Right renal cortex interstitium (tissue), 3 donors: ENCODE data around the gene NCEH1. TPM values are rescaled to one million over a fixed set of nuclear protein-coding genes. Genes with fewer than 3 reads are reported as not detected.
"Not testable (repeated sequence)": the region's sequence is repeated elsewhere in the genome, so short reads cannot be mapped to it uniquely, and the experiment has no call there.

ENCODE experiments used
- DNase-seq, 3 donors: peaks; one replicate each; pipeline ENCODE4 v3.0.0-alpha.2; 2013; ENCODE audit warnings: low read depth in 3 of 3, low spot score in 2 of 3
- polyA plus RNA-seq, 3 donors: library from polyadenylated mRNA; unstranded; fragments of 120-200 nt; gene quantifications; one replicate each; pipeline ENCODE4 v1.2.1, GENCODE V29; 2013; ENCODE audit not compliant: insufficient read length in 3 of 3

NCEH1 gene
- polyA plus RNA-seq, 3 donors, result 4.0 to 4.8 (median 4.3) TPM

DNA sequence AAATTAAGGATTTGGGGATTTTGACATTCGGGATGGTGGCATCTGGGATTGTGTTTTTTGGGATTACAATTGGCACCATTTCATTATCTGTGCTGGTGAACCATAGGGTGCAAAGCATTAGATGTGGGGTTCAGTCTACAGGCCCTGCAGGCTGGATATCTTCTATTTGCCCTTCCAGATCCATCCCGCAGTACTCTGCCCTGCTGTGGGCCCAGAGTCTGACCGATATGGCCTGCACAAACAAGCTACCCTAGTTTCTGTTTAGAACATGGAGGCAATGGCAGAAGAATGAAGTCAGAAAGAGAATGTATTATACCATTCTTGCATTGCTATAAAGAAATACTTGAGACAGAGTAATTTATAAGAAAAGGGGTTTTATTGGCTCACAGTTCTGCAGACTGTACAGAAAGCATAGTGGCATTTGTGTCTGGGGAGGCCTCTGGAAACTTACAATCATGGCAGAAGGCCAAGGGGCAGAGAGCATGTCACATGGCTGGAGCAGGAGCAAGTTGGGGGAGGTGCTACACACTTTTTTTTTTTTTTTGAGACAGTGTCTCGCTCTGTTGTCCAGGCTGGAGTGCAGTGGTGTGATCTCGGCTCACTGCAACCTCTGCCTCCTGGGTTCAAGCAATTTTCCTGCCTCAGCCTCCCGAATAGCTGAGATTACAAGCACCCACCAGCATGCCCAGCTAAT lies 93.7 kb downstream of the NCEH1 start:
- no peak for DNase-seq

DNA sequence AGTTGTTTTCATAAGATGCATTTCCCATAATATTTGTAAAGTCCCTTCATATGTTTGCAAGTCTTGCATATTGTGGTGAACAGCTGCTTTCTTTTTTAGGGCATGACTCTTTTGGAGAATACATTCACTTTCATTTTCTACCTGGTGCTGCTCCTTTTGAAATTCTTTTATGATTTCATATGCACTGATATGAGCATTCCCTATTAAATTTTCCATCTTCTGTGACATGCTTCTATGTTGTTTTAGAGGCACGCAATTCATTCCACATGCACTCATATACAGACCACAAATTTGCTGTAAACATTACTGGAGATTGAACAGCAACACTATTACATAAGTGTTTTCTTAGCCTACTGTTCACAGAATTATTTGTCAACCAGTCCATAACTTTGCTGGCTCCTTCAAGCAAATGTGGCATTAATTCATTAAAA lies 94.8 kb downstream of the NCEH1 start:
- no peak for DNase-seq

DNA sequence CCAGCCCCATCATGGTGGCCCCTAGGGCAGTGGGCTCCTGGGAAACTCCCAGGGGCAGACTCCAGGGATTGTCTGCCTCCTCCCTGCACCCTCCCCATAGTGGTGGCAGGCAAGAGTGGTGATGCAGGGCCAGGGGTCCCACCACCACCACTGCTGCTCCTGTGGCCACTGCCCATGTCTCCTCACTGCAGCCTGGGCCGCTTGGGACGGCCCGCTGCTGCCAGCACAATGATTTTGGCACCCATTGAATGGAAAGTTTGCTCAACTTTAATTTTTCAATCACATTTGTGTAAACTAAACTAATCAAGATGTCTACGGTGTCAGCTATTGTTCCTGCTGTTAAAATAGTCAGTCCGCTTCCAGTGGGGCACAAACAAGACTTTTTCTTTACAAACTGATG lies 95.6 kb downstream of the NCEH1 start:
- no peak for DNase-seq

DNA sequence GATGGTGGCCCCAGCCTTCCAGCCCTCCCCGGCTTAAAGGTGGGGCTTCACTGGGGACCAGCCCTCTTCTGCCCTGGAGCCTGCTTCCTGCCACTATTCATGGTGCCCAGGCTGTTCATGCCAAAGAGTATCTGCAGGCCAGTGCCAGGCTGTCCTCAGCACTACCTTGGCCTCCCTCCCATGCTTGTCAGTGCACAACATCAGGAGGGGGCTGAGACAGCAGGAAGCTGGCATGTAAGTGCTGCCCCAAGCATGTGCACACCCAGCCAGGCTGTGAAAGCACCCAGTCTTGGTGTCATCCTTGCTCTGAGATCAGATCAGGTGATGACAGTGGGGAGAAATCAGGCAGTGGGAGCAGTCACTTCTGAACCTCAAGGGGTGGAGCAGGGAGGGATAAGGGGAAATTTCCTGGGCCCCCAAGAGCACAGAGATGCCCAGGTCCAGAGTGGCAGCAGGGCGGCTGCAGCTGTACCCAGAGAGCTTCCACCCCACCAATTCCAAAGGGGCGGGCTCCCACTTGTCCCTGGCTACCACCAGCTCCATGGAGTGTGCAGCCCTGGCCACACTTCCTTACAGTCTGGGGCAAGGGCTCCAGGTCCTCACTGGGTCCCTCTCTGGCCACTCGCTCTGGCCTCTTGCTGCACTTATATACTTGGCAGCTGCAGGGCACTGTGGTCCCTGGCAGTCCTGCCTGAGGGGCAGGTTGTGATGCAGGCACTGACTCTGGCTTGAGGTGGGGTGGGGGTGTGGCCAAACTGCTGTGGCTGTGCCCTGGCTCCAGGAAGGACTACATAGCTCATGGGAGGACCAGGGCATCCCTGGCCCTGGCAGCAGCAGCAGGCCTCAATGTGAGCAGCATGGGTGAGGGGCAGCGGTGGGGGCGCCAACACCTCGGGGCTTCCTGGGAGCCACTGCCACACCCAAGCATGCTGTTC lies 96.3 kb downstream of the NCEH1 start:
- DNase-seq, result no peak

DNA sequence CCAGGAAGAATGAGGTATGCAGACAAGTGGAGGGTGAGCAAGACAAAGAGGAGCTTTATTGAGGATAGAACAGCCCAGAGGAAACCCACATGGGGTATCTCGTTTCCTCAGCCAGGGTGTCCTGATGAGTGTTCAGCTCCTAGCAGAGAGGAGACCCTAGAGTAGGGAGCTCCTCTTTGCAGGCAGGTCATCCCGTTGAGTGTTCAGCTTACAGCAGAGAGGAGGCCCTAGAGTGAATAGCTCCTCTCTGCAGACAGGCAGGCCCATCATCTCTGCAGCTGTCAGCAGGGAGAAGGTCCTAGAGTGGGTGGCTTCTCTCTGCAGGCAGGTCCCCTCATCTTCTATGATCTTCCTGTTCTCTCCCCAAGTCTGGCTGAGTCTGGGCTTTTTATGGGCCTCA lies 97.0 kb downstream of the NCEH1 start:
- no peak for DNase-seq

DNA sequence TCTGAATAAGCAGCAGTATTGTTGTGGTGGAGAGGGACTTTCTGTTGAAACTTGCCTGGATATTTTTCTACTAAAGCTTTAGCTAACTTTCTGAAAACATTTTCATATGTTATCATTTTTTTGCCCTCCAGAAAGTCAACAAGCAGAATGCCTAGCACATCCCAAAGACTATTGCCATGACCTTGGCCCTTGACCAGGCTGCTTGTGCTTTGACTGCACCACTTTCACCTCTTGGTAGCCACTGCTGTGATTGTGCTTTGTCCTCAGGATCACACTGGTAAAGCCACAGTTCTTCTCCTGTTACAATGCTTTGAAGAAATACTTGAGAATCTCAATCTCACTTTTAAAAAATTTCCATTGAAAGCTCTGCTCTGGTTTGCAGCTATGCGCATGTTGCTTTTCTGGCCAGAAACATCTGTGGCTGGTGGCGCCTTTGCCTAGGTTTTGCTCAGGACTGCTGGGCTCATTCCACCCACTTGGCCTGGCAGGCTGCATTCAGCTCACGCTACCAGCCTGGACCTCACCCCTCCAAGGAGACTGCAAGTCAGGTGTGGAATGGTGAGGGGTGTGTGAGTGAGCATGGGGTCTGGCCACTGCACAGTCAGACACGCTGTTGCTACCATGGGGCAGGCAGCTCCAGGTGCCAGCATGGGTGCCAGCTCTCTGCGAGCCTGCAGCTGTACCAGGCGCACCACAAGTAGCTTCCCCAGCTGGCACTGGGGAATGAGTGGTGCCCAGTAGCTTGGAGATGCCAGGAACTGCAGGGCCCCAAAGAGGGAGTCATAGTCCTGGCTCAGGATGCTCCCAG lies 97.8 kb downstream of the NCEH1 start:
- DNase-seq, result no peak

DNA sequence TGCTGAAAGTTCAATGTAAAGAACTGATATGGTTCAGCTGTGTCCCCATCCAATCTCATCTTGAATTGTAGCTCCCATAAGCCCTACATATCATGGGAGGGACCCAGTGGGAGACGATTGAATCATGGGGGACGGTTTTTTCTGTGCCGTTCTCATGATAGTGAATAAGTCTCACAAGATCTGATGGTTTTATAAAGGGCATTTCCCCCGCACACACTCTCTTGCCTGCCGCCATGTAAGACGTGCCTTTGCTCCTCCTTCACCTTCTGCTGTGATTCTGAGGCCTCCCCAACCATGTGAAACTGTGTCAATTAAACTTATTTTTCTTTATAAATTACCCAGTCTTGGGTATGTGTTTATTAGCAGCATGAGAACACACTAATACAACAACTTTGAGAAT lies 101.1 kb downstream of the NCEH1 start:
- DNase-seq, result no peak

DNA sequence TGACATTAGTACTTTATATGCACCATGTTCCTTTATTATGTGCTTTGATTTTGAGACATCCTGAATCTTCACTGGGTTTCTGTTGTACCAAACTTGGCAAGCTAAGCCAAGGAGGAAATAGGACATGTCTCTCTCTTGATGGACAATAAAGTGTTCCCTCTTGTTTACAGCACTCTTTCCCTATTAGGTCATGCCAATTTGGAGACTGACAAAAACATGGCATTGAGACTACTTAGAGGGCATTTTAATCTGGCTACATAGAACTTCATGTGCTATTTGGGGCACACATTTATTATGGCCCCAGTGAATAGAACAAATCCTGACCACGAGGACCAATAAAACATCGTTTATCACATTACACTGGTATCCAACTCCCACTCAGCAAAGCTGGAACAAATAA lies 102.3 kb downstream of the NCEH1 start:
- no peak for DNase-seq

DNA sequence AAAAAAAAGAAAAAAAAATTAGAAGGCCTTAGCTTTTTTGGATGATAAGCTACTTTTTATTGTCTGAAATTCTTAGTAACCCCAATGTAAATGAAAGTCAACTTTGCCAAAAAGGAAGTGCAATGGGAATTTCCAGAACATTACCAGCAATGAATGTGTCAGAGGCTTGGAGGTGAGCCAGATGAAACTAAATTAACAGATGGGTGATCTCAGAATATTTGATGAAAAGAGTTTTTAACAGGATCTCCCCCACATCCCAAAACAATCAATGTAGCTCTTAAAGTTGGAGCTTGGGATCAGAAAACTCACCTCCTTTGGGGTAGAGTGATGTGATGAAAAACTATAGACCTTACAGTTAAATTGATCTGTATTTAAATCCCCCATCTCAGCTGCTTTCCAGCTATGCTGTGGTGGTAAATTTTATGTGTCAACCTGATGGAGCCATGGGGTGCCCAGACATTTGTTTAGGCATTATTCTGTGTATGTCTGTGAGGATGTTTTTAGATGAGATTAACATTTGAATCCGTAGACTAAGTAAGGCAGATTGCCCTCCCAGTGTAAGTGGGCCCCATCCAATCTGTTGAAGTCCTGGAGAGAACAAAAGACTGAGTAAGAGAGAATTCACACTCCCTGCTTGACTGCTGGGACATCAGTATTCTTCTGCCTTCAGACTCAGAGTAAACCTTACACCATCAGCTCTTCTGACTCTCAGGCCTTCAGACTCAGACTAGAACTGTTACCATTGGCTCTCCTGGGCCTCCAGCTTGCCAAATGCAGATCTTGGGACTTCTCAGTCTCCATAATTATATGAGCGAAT lies 103.4 kb downstream of the NCEH1 start:
- no peak for DNase-seq

DNA sequence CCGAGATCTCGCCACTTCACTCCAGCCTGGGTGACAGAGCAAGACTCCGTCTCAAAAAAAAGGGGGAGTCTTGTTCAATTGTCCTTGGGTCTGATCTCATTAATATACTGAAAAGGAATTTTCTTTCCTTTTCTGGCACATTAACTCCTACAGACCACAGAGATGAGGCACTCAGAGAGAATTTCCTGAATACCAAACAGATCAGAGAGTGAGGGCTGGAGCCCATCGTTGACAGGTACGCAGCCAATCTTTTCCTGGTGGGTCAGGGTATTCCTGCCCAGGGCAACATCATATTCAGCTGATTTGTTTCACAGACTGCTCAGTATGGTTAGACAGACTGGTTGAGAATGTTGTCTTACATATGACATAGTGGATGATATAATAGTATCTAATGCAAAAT lies 104.8 kb downstream of the NCEH1 start:
- no peak for DNase-seq

DNA sequence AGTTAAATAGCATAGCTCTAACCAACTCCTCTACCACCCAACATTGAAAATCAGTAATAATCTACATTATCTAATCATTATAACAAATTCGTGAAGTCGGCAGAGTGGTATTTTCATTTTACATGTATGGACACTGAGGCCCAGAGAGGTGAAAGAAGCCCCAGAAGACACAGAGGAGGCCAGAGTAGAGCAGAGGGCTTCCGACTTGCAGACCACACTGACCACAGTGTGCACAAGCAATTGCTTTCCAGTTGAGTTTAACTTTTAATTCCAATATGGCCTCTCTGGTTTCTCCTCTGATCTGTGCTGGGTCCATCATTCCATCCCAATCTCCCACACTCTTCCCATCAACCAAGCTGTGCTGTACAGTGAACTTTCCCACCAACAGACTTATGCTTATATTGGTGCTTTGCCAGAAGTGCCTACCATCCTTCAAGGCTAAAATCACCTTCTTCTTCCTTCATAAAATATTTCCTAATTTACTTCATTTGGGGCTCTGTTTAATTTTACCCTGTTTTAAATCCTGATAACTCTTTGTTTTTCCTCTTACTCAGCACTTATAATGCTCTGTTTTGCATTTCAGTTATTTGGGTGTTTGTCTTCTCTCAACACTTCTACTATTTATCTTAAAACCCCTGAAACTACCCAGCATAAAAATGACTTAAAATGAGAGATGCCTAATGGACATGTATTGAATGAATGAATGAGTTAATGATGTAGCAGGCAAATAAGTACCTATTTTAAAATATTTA lies 105.8 kb downstream of the NCEH1 start:
- no peak for DNase-seq

DNA sequence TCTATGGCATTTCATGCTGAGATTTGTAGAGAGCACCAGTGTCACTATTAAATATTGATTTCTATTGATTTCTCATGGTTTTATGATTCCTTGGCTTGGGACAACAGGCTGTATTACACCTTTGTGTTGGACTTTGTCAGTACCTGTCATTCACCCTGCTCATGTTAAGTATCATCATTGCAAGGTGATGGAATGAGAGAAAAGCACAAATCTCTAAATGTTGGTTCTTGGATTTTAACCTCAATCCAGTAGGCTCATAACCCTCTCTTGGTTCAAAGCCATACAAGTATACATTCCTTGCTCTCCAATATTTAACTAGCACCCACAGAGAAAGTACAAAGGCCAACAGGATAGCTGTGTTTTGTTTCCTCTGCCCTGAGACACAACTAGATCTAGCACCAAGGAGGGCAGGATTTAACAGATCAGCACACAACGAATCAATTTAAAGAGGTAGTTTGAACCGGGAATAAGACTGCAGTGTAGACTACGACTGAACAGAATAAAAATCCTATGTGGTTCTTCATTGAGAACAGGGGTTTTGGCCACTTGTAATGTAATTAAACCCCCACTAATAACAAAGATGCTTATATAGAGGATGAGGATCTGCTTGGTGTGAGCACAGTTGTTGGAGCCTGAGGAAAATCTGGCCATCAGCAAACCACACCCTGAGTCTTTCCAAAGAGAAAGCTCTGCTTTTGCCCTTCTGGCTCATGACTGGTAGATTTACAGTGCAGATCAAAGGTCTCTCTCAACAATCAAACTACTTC lies 109.6 kb downstream of the NCEH1 start:
- no peak for DNase-seq

DNA sequence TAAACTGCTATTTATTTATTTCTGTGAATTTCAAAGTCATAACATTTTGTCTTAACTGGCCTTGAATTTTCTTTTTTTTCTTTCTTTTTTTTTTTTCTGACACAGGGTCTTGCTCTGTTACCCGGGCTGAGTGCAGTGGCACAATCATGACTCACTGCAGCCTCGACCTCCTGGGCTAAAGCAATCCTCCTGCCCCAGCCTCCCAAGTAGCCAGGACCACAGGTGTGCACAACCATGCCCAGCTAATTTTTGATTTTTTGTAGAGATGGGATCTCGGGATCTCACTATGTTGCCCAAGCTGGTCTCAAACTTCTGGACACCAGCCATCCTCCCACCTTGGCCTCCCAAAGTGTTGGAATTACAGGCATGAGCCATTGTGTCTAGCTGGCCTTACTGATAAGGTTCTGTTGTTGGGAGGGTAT lies 110.2 kb downstream of the NCEH1 start:
- DNase-seq, result no peak

DNA sequence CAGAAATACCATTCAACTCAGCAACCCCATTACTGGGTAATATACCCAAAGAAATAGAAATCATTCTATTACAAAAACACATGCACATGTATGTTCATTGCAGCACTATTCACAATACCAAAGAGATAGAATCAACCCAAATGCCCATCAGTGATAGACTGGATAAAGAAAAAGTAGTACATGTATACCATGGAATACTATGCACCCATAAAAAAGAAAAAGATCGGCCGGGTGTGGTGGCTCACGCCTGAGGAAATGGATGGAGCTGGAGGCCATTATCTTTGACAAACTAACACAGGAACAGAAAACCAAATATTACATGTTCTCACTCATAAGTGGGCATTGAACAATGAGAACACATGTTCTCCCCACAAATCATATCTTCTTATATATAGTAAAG lies 112.0 kb downstream of the NCEH1 start:
- no peak for DNase-seq

DNA sequence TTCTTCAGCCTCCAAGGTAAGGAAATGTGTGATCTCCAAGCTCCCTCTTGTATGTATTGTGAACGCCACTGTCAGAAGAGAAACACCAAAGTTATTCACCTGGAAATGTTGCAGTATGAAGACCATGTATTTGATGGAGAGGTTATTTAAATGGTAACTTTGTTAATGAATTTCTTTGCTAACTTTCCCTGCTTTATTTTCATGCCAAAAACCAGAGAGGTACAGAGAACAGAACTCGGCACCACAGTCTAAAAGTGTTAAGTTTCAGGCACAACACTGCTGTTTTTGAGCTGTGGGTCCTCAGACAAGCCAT lies 114.5 kb downstream of the NCEH1 start:
- no peak for DNase-seq

DNA sequence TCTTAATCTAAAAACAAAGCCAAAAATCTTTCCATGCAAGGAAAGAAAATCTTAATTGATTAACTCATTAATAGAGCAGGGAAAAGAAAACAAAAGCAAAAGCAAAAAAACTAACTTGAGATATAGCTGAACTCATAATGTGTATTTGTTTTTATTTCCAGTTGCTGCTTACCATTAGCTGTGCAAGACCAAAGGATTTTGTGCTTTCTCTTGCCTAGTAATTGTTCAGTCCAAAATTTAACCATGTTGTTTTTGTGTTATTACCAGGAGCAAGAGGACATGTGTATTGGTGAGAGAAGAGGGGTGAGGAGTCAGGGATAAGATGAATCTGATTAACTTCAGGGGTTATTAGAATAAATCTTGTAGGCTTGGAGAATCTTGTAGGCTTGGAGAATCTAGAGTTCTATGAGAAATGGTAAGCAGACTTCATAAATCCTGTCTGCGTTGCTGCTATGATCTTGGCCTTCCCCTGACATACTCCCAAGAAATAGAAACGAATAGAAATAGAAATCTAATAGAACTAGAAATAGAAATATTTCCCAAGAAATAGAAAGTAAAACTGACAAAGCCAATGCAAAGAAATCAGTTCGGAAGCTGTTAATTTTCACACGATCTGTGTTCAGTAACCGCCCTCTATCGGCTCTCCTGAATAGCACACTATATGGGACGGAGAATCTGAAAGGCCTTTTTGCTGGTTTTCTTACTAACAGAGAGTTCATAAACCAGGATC lies 115.0 kb downstream of the NCEH1 start:
- DNase-seq, result no peak

DNA sequence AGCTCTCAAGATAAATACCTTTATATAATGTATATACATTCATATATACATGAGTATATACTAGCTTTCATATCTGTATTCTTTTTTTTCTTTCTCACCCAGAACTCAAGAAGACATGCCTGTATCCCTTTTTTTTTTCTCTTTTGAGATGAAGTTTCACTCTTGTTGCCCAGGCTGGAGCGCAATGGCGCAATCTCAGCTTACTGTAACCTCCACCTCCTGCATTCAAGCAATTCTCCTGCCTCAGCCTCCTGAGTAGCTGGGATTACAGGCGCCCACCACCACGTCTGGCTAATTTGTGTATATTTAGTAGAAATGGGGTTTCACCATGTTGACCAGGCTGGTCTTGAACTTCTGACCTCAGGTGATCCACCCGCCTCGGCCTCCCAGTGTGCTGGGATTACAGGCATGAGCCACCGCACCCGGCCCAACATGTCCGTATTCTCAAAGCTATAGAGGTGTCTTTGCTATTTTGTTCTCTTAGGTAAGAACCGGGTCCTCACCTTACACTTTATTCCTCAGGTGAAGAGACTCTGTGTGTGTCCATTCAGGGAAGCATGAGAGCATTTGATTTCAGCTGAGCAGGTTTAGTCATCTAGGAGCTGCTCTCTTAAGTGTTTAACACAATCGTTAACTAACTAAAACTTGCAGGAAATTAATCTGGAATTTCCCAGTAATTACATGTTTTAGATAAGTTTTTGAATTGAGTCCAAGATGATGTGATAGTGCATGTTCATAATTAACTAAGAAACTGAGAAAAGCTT lies 115.8 kb downstream of the NCEH1 start:
- DNase-seq, result not testable (repeated sequence)
